ENCODE measurements around the gene SLC35F3.

The SLC35F3 gene

GRCh38 chr1:234199476-234200127, 295.1 kb downstream of the SLC35F3 start:
- TF ChIP-seq CEBPB (IDR thresholded peaks at IDR 0.05) = no peak
- no peak for TF ChIP-seq MAX (IDR thresholded peaks at IDR 0.05)
- TF ChIP-seq TEAD4 (IDR thresholded peaks at IDR 0.05) = no peak
- TF ChIP-seq RAD21 (IDR thresholded peaks at IDR 0.05; ENCODE audit: low read depth) = no peak
- TF ChIP-seq FOXM1 (IDR thresholded peaks at IDR 0.05; ENCODE audit: borderline replicate concordance, low read depth) = no peak
- TF ChIP-seq EP300 (IDR thresholded peaks at IDR 0.05; ENCODE audit: borderline replicate concordance) = no peak
- TF ChIP-seq EGR1 (IDR thresholded peaks at IDR 0.05) = no peak
- no peak for TF ChIP-seq YY1 (IDR thresholded peaks at IDR 0.05; ENCODE audit: low read depth)
- TF ChIP-seq TAF1 (IDR thresholded peaks at IDR 0.05; ENCODE audit: low read depth) = no peak
- TF ChIP-seq CREB1 (IDR thresholded peaks at IDR 0.05; ENCODE audit: low read depth) = no peak
- no peak for TF ChIP-seq ZBTB7A (IDR thresholded peaks at IDR 0.05; ENCODE audit: low read depth)
- no peak for TF ChIP-seq USF1 (IDR thresholded peaks at IDR 0.05)

GRCh38 chr1:234200566-234200965, 296.1 kb downstream of the SLC35F3 start:
- TF ChIP-seq MAX (IDR thresholded peaks at IDR 0.05) (no peak), CEBPB (IDR thresholded peaks at IDR 0.05) (no peak), NFIC (IDR thresholded peaks at IDR 0.05) (no peak), TAF1 (IDR thresholded peaks at IDR 0.05; ENCODE audit: low read depth) (no peak), YY1 (IDR thresholded peaks at IDR 0.05; ENCODE audit: low read depth) (no peak), REST (IDR thresholded peaks at IDR 0.05; ENCODE audit: low read depth) (no peak), TCF12 (IDR thresholded peaks at IDR 0.05; ENCODE audit: low read depth) (no peak)

- TF ChIP-seq TAF1 (IDR thresholded peaks at IDR 0.05; ENCODE audit: low read depth) (no peak), USF1 (IDR thresholded peaks at IDR 0.05) (no peak), CEBPB (IDR thresholded peaks at IDR 0.05) (no peak), EGR1 (IDR thresholded peaks at IDR 0.05) (no peak), MAX (IDR thresholded peaks at IDR 0.05) (no peak), EP300 (IDR thresholded peaks at IDR 0.05; ENCODE audit: borderline replicate concordance) (no peak), RAD21 (IDR thresholded peaks at IDR 0.05; ENCODE audit: low read depth) (no peak), CREB1 (IDR thresholded peaks at IDR 0.05; ENCODE audit: low read depth) (no peak), REST (IDR thresholded peaks at IDR 0.05; ENCODE audit: low read depth) (no peak), ZBTB7A (IDR thresholded peaks at IDR 0.05; ENCODE audit: low read depth) (no peak), YY1 (IDR thresholded peaks at IDR 0.05; ENCODE audit: low read depth) (no peak), FOXM1 (IDR thresholded peaks at IDR 0.05; ENCODE audit: borderline replicate concordance, low read depth) (no peak), TCF12 (IDR thresholded peaks at IDR 0.05; ENCODE audit: low read depth) (no peak), NFIC (IDR thresholded peaks at IDR 0.05) (no peak), TEAD4 (IDR thresholded peaks at IDR 0.05) (no peak)
Observed at GRCh38 chr1:234201600-234201999, 297.1 kb downstream of the SLC35F3 start.

- no peak for TF ChIP-seq MAX (IDR thresholded peaks at IDR 0.05)
- TF ChIP-seq FOXM1 (IDR thresholded peaks at IDR 0.05; ENCODE audit: borderline replicate concordance, low read depth) = no peak
- no peak for TF ChIP-seq USF1 (IDR thresholded peaks at IDR 0.05)
- TF ChIP-seq YY1 (IDR thresholded peaks at IDR 0.05; ENCODE audit: low read depth) = no peak
- TF ChIP-seq CEBPB (IDR thresholded peaks at IDR 0.05) = no peak
- no peak for TF ChIP-seq EP300 (IDR thresholded peaks at IDR 0.05; ENCODE audit: borderline replicate concordance)
- no peak for TF ChIP-seq CREB1 (IDR thresholded peaks at IDR 0.05; ENCODE audit: low read depth)
- TF ChIP-seq REST (IDR thresholded peaks at IDR 0.05; ENCODE audit: low read depth) = no peak
- TF ChIP-seq NFIC (IDR thresholded peaks at IDR 0.05) = no peak
- TF ChIP-seq ZBTB7A (IDR thresholded peaks at IDR 0.05; ENCODE audit: low read depth) = no peak
- TF ChIP-seq RAD21 (IDR thresholded peaks at IDR 0.05; ENCODE audit: low read depth) = no peak
- no peak for TF ChIP-seq TEAD4 (IDR thresholded peaks at IDR 0.05)
Observed at GRCh38 chr1:234205966-234206365, 301.5 kb downstream of the SLC35F3 start.

Data from Ishikawa (cell line).